ENCODE results near the gene PLD5.
"Not testable (repeated sequence)": the region's sequence is repeated elsewhere in the genome, so short reads cannot be mapped to it uniquely, and the experiment has no call there.

DNA sequence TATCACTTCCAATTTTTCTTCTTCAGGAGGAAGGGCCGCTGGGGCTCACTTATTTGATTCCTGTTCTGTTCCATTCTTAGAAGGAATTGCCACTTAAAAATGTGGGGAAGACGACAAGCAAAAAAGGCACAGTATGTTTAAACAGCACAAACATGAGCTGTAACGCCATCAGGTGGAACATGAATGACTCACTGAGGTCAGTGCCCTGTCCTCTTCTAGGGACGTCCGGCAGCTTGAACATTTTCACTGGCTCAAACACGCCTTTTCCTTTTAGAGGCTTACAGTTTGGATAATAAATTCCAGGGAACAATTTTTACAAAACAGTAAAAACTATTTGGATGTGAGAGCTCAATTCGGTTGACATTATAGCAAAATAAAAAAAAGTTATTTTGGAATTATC, 260.1 kb downstream of the PLD5 start:
- TF ChIP-seq, protein P1, sequence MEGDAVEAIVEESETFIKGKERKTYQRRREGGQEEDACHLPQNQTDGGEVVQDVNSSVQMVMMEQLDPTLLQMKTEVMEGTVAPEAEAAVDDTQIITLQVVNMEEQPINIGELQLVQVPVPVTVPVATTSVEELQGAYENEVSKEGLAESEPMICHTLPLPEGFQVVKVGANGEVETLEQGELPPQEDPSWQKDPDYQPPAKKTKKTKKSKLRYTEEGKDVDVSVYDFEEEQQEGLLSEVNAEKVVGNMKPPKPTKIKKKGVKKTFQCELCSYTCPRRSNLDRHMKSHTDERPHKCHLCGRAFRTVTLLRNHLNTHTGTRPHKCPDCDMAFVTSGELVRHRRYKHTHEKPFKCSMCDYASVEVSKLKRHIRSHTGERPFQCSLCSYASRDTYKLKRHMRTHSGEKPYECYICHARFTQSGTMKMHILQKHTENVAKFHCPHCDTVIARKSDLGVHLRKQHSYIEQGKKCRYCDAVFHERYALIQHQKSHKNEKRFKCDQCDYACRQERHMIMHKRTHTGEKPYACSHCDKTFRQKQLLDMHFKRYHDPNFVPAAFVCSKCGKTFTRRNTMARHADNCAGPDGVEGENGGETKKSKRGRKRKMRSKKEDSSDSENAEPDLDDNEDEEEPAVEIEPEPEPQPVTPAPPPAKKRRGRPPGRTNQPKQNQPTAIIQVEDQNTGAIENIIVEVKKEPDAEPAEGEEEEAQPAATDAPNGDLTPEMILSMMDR (IDR thresholded peaks at IDR 0.05; ENCODE audit: low read length) = not testable (repeated sequence)
- TF ChIP-seq EZH2phosphoT487 (IDR thresholded peaks at IDR 0.05; ENCODE audit: low read length); EZH2 (optimal IDR thresholded peaks at IDR 0.05; ENCODE audit: low read depth, low read length): not testable (repeated sequence)

Measured in MM.1S (cell line).